Vagina (tissue), 2 donors: ENCODE measurements around the gene DSC3. TPM values are rescaled to one million over a fixed set of nuclear protein-coding genes. Genes with fewer than 3 reads are reported as not detected.
"Not testable (repeated sequence)": the region's sequence is repeated elsewhere in the genome, so short reads cannot be mapped to it uniquely, and the experiment has no call there.

Experiments
- DNase-seq, 2 donors: peaks; one replicate each; pipeline ENCODE4 v3.0.0-alpha.2; 2017; ENCODE audit errors: extremely low spot score in 2 of 2
- H3K27ac ChIP-seq: fragments of 200-600 bp; sonication (generic); one replicate; pipeline ENCODE4 v1.5.1; 2019
- H3K27me3 ChIP-seq: fragments of 200-600 bp; sonication (generic); one replicate; pipeline ENCODE4 v1.5.1; 2019
- H3K36me3 ChIP-seq, 2 donors: fragments of 200-600 bp; sonication (generic); one replicate each; pipeline ENCODE4 v1.5.1; 2017 to 2019
- H3K4me1 ChIP-seq: fragments of 200-600 bp; sonication (generic); one replicate; pipeline ENCODE4 v1.5.1; 2019
- H3K4me3 ChIP-seq, 2 donors: fragments of 200-600 bp; sonication (generic); 1 replicate in 1 of 2; 2 replicates in 1 of 2; pipeline ENCODE4 v1.5.1; 2016 to 2019
- H3K9me3 ChIP-seq: fragments of 200-600 bp; sonication (generic); one replicate; pipeline ENCODE4 v1.5.1; 2019
- POLR2A ChIP-seq, 2 donors: fragments of 450-650 bp; IDR thresholded peaks; one replicate each; pipeline ENCODE4 v1.6.1; 2017; ENCODE audit warnings: antibody characterized with exemption in 2 of 2, mild to moderate bottlenecking in 2 of 2, moderate library complexity in 2 of 2
- POLR2AphosphoS5 ChIP-seq, 2 donors: sonication (generic); formaldehyde crosslinking; IDR thresholded peaks; one replicate each; pipeline ENCODE4 v1.9.0; 2017; ENCODE audit warnings: antibody characterized with exemption in 2 of 2, mild to moderate bottlenecking in 2 of 2, low read depth in 1 of 2; ENCODE audit not compliant: insufficient read depth in 1 of 2
- intact Hi-C: fragments of 100-400 bp; cut with DNase I; formaldehyde crosslinking; loops from one replicate; pipeline ENCODE4 v1.15.1; 2023
- total RNA-seq: library from RNA; depleted of rRNA; stranded (reverse); fragments of >200 nt; gene quantifications from one replicate; pipeline ENCODE4 v1.2.3, GENCODE V29; 2016
- TF ChIP-seq, protein P1 (sequence below), 3 experiments: fragments of 450-650 bp in 2 of 3; fragments of 200-600 bp in 1 of 3; sonication (generic) in 1 of 3; IDR thresholded peaks; one replicate each; pipeline ENCODE4 v1.5.1; 2017 to 2019; ENCODE audit warnings: antibody characterized with exemption in 3 of 3, mild to moderate bottlenecking in 2 of 3, moderate library complexity in 2 of 3

DSC3 gene
- total RNA-seq, 1 donor from 2014 or later = 176 TPM

DNA sequence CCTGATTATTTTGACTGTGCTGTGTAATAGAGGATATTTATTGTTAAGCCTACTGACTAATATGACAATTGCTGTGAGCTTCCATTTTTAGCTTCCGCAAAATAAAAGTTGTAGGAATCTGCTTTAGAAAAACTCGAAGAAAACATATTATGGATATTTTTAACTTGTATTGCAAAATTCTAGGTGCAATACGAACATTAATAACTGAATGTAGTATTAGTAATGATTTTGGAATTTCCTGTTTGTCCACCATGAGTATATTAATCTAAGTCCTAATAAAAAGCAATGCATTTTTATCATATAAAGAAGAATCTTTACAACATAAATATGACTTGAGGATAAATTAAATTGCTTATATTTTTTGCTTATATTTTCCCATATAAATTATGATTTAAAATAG is 2.4 kb upstream of the DSC3 start:
- H3K4me1 ChIP-seq = peaks cover 14% of the 10 kb centered on the region
- H3K27me3 ChIP-seq = no peaks in the 10 kb centered on the region
- no peaks in the 10 kb centered on the region for H3K36me3 ChIP-seq
- intact Hi-C loops = no loop called here
- no peak for DNase-seq
- no peak overlapping the region for H3K4me3 ChIP-seq
- H3K9me3 ChIP-seq = no peaks in the 10 kb centered on the region
- H3K27ac ChIP-seq = no peak overlapping the region
- TF ChIP-seq, protein P1, sequence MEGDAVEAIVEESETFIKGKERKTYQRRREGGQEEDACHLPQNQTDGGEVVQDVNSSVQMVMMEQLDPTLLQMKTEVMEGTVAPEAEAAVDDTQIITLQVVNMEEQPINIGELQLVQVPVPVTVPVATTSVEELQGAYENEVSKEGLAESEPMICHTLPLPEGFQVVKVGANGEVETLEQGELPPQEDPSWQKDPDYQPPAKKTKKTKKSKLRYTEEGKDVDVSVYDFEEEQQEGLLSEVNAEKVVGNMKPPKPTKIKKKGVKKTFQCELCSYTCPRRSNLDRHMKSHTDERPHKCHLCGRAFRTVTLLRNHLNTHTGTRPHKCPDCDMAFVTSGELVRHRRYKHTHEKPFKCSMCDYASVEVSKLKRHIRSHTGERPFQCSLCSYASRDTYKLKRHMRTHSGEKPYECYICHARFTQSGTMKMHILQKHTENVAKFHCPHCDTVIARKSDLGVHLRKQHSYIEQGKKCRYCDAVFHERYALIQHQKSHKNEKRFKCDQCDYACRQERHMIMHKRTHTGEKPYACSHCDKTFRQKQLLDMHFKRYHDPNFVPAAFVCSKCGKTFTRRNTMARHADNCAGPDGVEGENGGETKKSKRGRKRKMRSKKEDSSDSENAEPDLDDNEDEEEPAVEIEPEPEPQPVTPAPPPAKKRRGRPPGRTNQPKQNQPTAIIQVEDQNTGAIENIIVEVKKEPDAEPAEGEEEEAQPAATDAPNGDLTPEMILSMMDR (IDR thresholded peaks at IDR 0.05) = no peak
- TF ChIP-seq POLR2AphosphoS5 (IDR thresholded peaks at IDR 0.05; ENCODE audit: insufficient read depth in 1 of 2, low read depth in 1 of 2) (no peak), POLR2A (IDR thresholded peaks at IDR 0.05) (no peak)

DNA sequence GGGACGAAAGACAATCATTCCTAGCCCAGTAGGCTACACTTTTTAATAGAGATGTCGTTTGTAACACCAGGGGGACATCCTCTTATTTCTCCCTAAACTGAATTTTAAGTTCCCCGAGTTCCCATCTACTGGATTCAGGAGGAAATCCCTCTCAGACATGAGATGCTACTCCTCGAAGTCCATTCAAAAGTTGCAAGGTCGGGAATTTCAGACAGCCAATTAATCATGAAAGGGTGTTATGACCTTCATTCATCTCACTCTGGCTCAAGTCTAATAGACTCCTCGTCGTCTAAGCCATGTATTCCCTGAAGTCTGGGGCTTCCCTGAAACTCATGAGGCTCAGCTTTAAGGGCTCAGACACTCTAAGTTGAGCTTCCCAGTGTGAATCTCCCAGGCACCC is 1.2 kb upstream of the DSC3 start:
- no peak for DNase-seq
- H3K36me3 ChIP-seq = no peaks in the 10 kb centered on the region
- no peak overlapping the region for H3K4me3 ChIP-seq
- intact Hi-C loops = no loop called here
- H3K9me3 ChIP-seq = no peaks in the 10 kb centered on the region
- peaks cover 14% of the 10 kb centered on the region for H3K4me1 ChIP-seq
- TF ChIP-seq POLR2AphosphoS5 (IDR thresholded peaks at IDR 0.05; ENCODE audit: insufficient read depth in 1 of 2, low read depth in 1 of 2) (no peak), POLR2A (IDR thresholded peaks at IDR 0.05) (no peak)
- no peak overlapping the region for H3K27ac ChIP-seq
- H3K27me3 ChIP-seq = no peaks in the 10 kb centered on the region

DNA sequence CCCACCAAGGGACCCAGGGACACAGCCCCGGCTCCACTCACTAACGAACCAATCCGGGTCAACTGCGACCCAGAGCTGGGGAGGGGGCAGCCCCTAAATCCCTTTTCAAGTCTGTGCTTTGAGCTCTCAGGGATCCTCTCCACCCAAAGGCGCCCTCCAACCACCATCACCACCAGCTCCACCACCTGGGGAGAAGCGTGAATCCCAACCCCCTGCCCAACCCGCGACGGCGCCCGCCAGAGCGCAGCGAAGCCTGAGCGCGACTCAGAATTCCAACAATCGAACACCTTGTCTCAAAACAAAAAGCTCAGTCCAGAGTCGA is 497 bp downstream of the DSC3 start:
- TF ChIP-seq POLR2AphosphoS5 (IDR thresholded peaks at IDR 0.05; ENCODE audit: insufficient read depth in 1 of 2, low read depth in 1 of 2) (no peak), POLR2A (IDR thresholded peaks at IDR 0.05) (no peak)
- TF ChIP-seq, protein P1 (IDR thresholded peaks at IDR 0.05) = no peak
- Histone ChIP-seq H3K27me3 (no peaks in the 10 kb centered on the region), H3K4me3 (peak overlapping the region; percentile 39 to 51), H3K27ac (peak overlapping the region; percentile 80), H3K4me1 (peaks cover 14% of the 10 kb centered on the region), H3K9me3 (no peaks in the 10 kb centered on the region), H3K36me3 (no peaks in the 10 kb centered on the region)
- DNase-seq = no peak
- intact Hi-C loops = no loop called here

DNA sequence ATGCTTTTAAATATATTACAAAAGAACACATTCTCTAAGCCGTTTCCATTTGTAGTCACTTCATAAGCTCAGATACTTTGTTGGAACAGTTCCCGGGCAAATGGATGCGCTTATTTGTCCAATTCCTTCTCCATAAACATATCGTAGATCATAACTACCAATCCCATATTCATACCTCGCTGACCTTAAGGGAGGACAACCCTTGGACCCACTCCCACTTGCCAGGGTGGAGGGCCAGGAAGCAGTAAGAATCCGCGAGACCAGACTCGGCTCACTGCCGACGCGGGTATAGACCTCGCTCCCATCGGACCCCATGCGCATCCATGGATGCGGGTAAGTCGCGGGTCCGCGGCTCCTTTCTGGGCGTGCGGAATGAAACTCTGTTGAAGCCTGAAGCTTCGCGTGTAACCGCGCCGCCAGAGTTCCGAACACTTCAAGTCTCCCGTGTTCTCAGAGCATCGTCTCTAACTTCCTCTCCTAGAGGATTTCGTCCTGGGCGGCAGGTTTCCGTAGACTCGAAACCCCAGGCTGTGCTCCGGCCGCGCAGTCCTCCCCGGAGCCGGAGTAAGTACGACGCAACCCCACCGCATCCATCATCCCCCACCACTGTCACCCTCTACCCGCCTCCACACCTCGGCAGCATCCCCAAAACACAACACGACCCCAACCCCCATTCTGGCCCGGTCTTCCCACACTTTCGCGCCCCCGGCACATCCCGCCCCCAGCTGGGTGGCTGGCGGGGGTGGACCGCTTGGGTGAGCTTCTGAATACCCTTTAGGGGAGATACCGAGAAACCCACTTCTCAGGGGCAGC is 1.1 kb downstream of the DSC3 start:
- TF ChIP-seq POLR2A (IDR thresholded peaks at IDR 0.05) (no peak), POLR2AphosphoS5 (IDR thresholded peaks at IDR 0.05; ENCODE audit: insufficient read depth in 1 of 2, low read depth in 1 of 2) (peak in 1 of 2 donors; percentile 13)
- Histone ChIP-seq H3K27ac (peak overlapping the region; percentile 80), H3K4me1 (peaks cover 14% of the 10 kb centered on the region), H3K9me3 (no peaks in the 10 kb centered on the region), H3K36me3 (no peaks in the 10 kb centered on the region), H3K4me3 (peak overlapping the region; percentile 39 to 51), H3K27me3 (no peaks in the 10 kb centered on the region)
- intact Hi-C loops = no loop called here
- DNase-seq = no peak

DNA sequence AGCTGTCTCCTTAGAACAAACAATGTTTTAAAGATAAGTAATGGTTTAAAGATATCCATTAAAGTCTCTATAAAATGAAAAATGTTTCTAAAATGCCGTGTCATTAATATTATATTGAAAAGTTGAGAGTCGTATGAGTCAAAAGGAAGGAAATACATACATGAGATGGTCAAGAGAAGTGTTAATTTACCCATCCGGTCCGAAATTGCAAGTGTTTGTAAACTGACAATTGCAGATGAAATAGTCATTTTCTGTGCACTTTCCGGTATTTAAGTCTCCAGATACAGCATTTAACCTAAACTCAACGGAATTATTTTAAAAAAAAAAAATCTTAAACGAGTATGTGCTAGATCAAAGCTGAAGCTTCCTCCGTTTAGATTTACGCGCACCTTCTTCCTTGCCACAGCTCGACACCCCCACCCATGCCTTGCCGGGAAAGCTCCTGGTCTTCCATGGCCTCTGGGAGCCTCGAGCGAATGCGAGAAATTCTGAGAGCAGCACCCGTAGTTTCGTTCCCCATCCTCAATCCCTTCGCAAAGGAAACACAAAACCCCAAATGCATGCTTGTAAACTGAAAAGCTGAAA is 1.8 kb downstream of the DSC3 start:
- no peak for DNase-seq
- TF ChIP-seq, protein P1 (IDR thresholded peaks at IDR 0.05) = no peak
- TF ChIP-seq POLR2AphosphoS5 (IDR thresholded peaks at IDR 0.05; ENCODE audit: insufficient read depth in 1 of 2, low read depth in 1 of 2) (no peak), POLR2A (IDR thresholded peaks at IDR 0.05) (no peak)
- Histone ChIP-seq H3K27me3 (no peaks in the 10 kb centered on the region), H3K36me3 (no peaks in the 10 kb centered on the region), H3K4me1 (peaks cover 14% of the 10 kb centered on the region), H3K9me3 (no peaks in the 10 kb centered on the region), H3K27ac (peak overlapping the region; percentile 80), H3K4me3 (peak overlapping the region in 1 of 2 donors; percentile 51)
- intact Hi-C loops = no loop called here

DNA sequence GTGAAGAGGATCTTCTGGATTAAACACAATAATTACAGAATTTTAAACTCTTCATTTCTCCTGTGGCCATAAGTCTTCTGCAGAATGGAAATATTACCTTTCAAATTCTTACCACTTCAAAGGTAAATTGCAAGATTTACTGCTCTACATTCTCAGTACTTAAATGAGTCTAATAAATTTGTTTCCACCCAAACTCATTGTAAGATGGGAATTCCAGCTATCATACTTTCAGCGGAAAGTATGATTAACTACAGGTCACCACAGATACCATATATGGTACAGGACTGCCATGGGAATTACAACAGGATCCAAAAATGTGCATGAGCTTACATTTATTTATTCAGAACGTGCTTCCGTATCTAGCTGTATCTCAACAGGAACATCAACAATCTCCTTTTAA is 3.1 kb downstream of the DSC3 start:
- Histone ChIP-seq H3K4me3 (no peak overlapping the region), H3K27ac (no peak overlapping the region), H3K36me3 (no peaks in the 10 kb centered on the region), H3K4me1 (peaks cover 14% of the 10 kb centered on the region), H3K9me3 (no peaks in the 10 kb centered on the region), H3K27me3 (no peaks in the 10 kb centered on the region)
- intact Hi-C loops = no loop called here
- no peak for DNase-seq
- TF ChIP-seq POLR2AphosphoS5 (IDR thresholded peaks at IDR 0.05; ENCODE audit: insufficient read depth in 1 of 2, low read depth in 1 of 2) (no peak), POLR2A (IDR thresholded peaks at IDR 0.05) (no peak)
- TF ChIP-seq, protein P1 (IDR thresholded peaks at IDR 0.05) = no peak

DNA sequence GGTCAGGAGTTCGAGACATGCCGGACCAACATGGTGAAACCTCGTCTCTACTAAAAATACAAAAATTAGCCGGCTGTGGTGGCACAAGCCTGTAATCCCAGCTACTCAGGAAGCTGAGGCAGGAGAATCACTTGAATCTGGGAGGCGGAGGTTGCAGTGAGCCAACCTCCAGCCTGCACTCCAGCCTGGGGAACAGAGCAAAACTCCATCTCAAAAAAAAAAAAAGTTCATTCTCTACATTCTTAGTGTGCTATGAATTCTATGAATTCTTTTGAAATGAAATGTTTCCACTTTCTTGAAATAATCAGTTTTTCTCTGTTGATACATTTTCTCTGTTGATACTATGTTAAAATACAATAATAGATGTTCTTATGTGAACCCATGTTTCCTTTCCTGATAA is 4.9 kb downstream of the DSC3 start:
- H3K4me1 ChIP-seq = peaks cover 12% of the 10 kb centered on the region
- DNase-seq, H3K27ac ChIP-seq, H3K4me3 ChIP-seq, H3K36me3 ChIP-seq, H3K9me3 ChIP-seq, intact Hi-C loops, H3K27me3 ChIP-seq: not testable (repeated sequence)
